CD14-positive monocyte (primary cell): Measurements from ENCODE around the gene NLGN4Y. TPM values are rescaled to one million over a fixed set of nuclear protein-coding genes. Genes with fewer than 3 reads are reported as not detected.

Source experiments
- DNase-seq, 3 donors: peaks; one replicate each; pipeline ENCODE4 v3.0.0-alpha.2; 2011 to 2022
- H2AFZ ChIP-seq: 2 replicates; pipeline ENCODE4 v1.6.0; 2012; ENCODE audit warnings: mild to moderate bottlenecking, low read depth, low read length, inconsistent platforms; ENCODE audit not compliant: insufficient read depth, poor library complexity, severe bottlenecking
- H3K27ac ChIP-seq, 2 donors: 1 replicate in 1 of 2; 2 replicates in 1 of 2; pipeline ENCODE4 v1.5.1; 2012 to 2013; ENCODE audit warnings: low read length in 2 of 2, control low read depth in 1 of 2, inconsistent platforms in 1 of 2, low read depth in 1 of 2, mild to moderate bottlenecking in 1 of 2
- H3K27me3 ChIP-seq, 2 donors: one replicate each; pipeline versions ENCODE4 v1.6.0 to v1.6.1; 2011 to 2013; ENCODE audit warnings: low read length in 2 of 2; ENCODE audit not compliant: control insufficient read depth in 2 of 2, insufficient read depth in 2 of 2
- H3K36me3 ChIP-seq, 2 donors: replicated peaks in 1 of 2; 1 replicate in 1 of 2; 2 replicates in 1 of 2; pipeline versions ENCODE4 v1.5.1 to v1.6.1; 2012 to 2013; ENCODE audit warnings: low read length in 2 of 2, control low read depth in 1 of 2, inconsistent platforms in 1 of 2, mild to moderate bottlenecking in 1 of 2; ENCODE audit not compliant: insufficient read depth in 2 of 2, control insufficient read depth in 1 of 2
- H3K4me1 ChIP-seq, 2 donors: 1 replicate in 1 of 2; 2 replicates in 1 of 2; pipeline versions ENCODE4 v1.5.1 to v1.6.1; 2012 to 2013; ENCODE audit warnings: low read length in 2 of 2, control low read depth in 1 of 2, inconsistent platforms in 1 of 2, mild to moderate bottlenecking in 1 of 2, moderate library complexity in 1 of 2; ENCODE audit not compliant: insufficient read depth in 2 of 2, control insufficient read depth in 1 of 2
- H3K4me2 ChIP-seq: replicated peaks from 2 replicates; pipeline ENCODE3; 2012; ENCODE audit warnings: low read length, moderate library complexity, mild to moderate bottlenecking; ENCODE audit not compliant: poor library complexity, severe bottlenecking; ENCODE audit errors: extremely low read depth
- H3K4me3 ChIP-seq, 3 experiments: fragments of 200-600 bp in 1 of 3; sonication (generic) in 1 of 3; replicated peaks in 1 of 3; 1 replicate in 2 of 3; 2 replicates in 1 of 3; pipeline ENCODE4 v1.5.1; 2011 to 2013; ENCODE audit warnings: low read length in 3 of 3, mild to moderate bottlenecking in 3 of 3, control low read depth in 2 of 3, low read depth in 2 of 3, inconsistent platforms in 1 of 3, moderate library complexity in 1 of 3
- H3K79me2 ChIP-seq: 2 replicates; pipeline ENCODE4 v1.6.0; 2012; ENCODE audit warnings: mild to moderate bottlenecking, control low read depth, inconsistent platforms, low read length, moderate library complexity; ENCODE audit not compliant: insufficient read depth
- H3K9ac ChIP-seq: 2 replicates; pipeline ENCODE4 v1.6.0; 2017; ENCODE audit warnings: low read length, mild to moderate bottlenecking; ENCODE audit not compliant: insufficient read depth, poor library complexity, severe bottlenecking
- H3K9me3 ChIP-seq, 2 donors: replicated peaks in 1 of 2; 1 replicate in 1 of 2; 2 replicates in 1 of 2; pipeline versions ENCODE4 v1.5.1 to v1.6.1; 2012 to 2013; ENCODE audit warnings: low read length in 2 of 2, control low read depth in 1 of 2; ENCODE audit not compliant: control insufficient read depth in 1 of 2, insufficient read depth in 1 of 2
- H4K20me1 ChIP-seq: 2 replicates; pipeline ENCODE4 v1.6.0; 2012; ENCODE audit warnings: mild to moderate bottlenecking, low read length, control low read depth, moderate library complexity; ENCODE audit not compliant: insufficient read depth
- H3K27ac Mint-ChIP-seq, 7 donors: one replicate each; pipeline ENCODE4 v1.8.0; 2020; ENCODE audit warnings: mild to moderate bottlenecking in 7 of 7, mixed read lengths in 7 of 7, moderate library complexity in 6 of 7, inconsistent platforms in 2 of 7
- H3K27me3 Mint-ChIP-seq, 3 donors: one replicate each; pipeline ENCODE4 v1.8.0; 2021 to 2022; ENCODE audit warnings: low read depth in 3 of 3, mild to moderate bottlenecking in 3 of 3, mixed read lengths in 3 of 3, moderate library complexity in 3 of 3, inconsistent platforms in 1 of 3
- H3K36me3 Mint-ChIP-seq, 2 donors: one replicate each; pipeline ENCODE4 v1.8.0; 2020; ENCODE audit warnings: mixed read lengths in 2 of 2, inconsistent platforms in 1 of 2, mild to moderate bottlenecking in 1 of 2
- H3K4me1 Mint-ChIP-seq: one replicate; pipeline ENCODE4 v1.8.0; 2020; ENCODE audit warnings: mild to moderate bottlenecking, mixed read lengths
- H3K4me3 Mint-ChIP-seq, 2 donors: one replicate each; pipeline ENCODE4 v1.8.0; 2020; ENCODE audit warnings: mild to moderate bottlenecking in 2 of 2, mixed read lengths in 2 of 2, moderate library complexity in 1 of 2
- H3K9me3 Mint-ChIP-seq, 7 donors: one replicate each; pipeline ENCODE4 v1.8.0; 2020 to 2022; ENCODE audit warnings: mixed read lengths in 7 of 7, mild to moderate bottlenecking in 6 of 7, moderate library complexity in 6 of 7, inconsistent platforms in 2 of 7
- CTCF ChIP-seq: fragments of 200-600 bp; IDR thresholded peaks from one replicate; pipeline ENCODE4 v1.8.0; 2022; ENCODE audit warnings: antibody characterized with exemption, mild to moderate bottlenecking
- WGBS: methylation state at CpG from one replicate; pipeline ENCODE4 v1.1.5; 2013; ENCODE audit warnings: missing lambda C conversion rate; ENCODE audit not compliant: insufficient coverage; 5-methylcytosine and 5-hydroxymethylcytosine counted together
- intact Hi-C, 2 donors: fragments of 100-400 bp; cut with micrococcal nuclease; formaldehyde crosslinking; loops; one replicate each; pipeline versions ENCODE4 v1.15.0 to v1.15.1; 2023
- polyA plus RNA-seq, 3 donors: library from polyadenylated mRNA; depleted of rRNA in 1 of 3; unstranded in 2 of 3; stranded (reverse) in 1 of 3; fragments of 300-500 nt in 2 of 3; fragments of >200 nt in 1 of 3; fragmentation: Illumina TruSeq in 2 of 3; gene quantifications; 1 replicate in 2 of 3; 2 replicates in 1 of 3; pipeline ENCODE4 v1.2.3, GENCODE V29; 2012 to 2021

Gene NLGN4Y
- polyA plus RNA-seq, 3 donors: not detected

- H3K27me3 Mint-ChIP-seq: peaks cover 0 to 1% (median 0%) of the 10 kb centered on the region in 3 donors
- DNase-seq: no peak
- no peaks in the 10 kb centered on the region for H3K36me3 ChIP-seq
- no peaks in the 10 kb centered on the region for H3K79me2 ChIP-seq
- H4K20me1 ChIP-seq: no peaks in the 10 kb centered on the region
- no peaks in the 10 kb centered on the region for H3K4me1 ChIP-seq
- no peak for TF ChIP-seq CTCF
- no peak overlapping the region for H3K27ac Mint-ChIP-seq
- no peak overlapping the region for H3K4me3 Mint-ChIP-seq
- no peaks in the 10 kb centered on the region for H3K4me1 Mint-ChIP-seq
- no peak overlapping the region for H3K4me2 ChIP-seq
- no peaks in the 10 kb centered on the region for H3K27me3 ChIP-seq
- no peak overlapping the region for H2AFZ ChIP-seq
- intact Hi-C loops: no loop called here
- no peak overlapping the region for H3K27ac ChIP-seq
- 86% methylated on average over 2 of the region's 9 CpGs for WGBS
- no peaks in the 10 kb centered on the region for H3K9me3 ChIP-seq
- H3K9ac ChIP-seq: no peak overlapping the region
- H3K9me3 Mint-ChIP-seq: peaks cover 0 to 4% (median 0%) of the 10 kb centered on the region in 7 donors
- H3K36me3 Mint-ChIP-seq: no peaks in the 10 kb centered on the region
- H3K4me3 ChIP-seq: no peak overlapping the region
These were observed 305.1 kb downstream of the NLGN4Y start for GRCh38 chrY:14829366-14829885.

- WGBS: no CpG with 5 or more reads among the region's 4 CpGs
- intact Hi-C loops: no loop called here
These were observed 310.1 kb downstream of the NLGN4Y start for GRCh38 chrY:14834103-14835060.

More at GRCh38 chrY:14834103-14835060, 310.1 kb downstream of the NLGN4Y start:
- Histone ChIP-seq H3K9me3 (no peaks in the 10 kb centered on the region), H3K27ac (no peak overlapping the region), H3K36me3 (no peaks in the 10 kb centered on the region), H3K9ac (no peak overlapping the region), H3K4me3 (no peak overlapping the region), H3K27me3 (no peaks in the 10 kb centered on the region), H3K79me2 (no peaks in the 10 kb centered on the region), H4K20me1 (no peaks in the 10 kb centered on the region), H3K4me2 (no peak overlapping the region), H2AFZ (no peak overlapping the region), H3K4me1 (no peaks in the 10 kb centered on the region)
- DNase-seq: no peak
- no peaks in the 10 kb centered on the region for H3K36me3 Mint-ChIP-seq
- H3K4me3 Mint-ChIP-seq: no peak overlapping the region
- H3K4me1 Mint-ChIP-seq: no peaks in the 10 kb centered on the region
- no peak overlapping the region for H3K27ac Mint-ChIP-seq
- TF ChIP-seq CTCF: no peak
- no peaks in the 10 kb centered on the region for H3K27me3 Mint-ChIP-seq
- H3K9me3 Mint-ChIP-seq: peaks cover 0 to 4% (median 0%) of the 10 kb centered on the region in 7 donors
